GM19455 (cell line): Measurements from ENCODE around the gene IL1RAPL1.

Source experiments
- ATAC-seq: cut with Tn5 transposase; IDR thresholded peaks from one replicate; pipeline ENCODE4 v1.9.1; 2021; ENCODE audit not compliant: unreplicated experiment

IL1RAPL1 gene

GRCh38 chrX:29707088-29707487, 1119.8 kb downstream of the IL1RAPL1 start:
- ATAC-seq: no peak

- ATAC-seq: no peak
These were observed 1133.9 kb downstream of the IL1RAPL1 start for GRCh38 chrX:29721152-29721551.

GRCh38 chrX:29724316-29724715, 1137.1 kb downstream of the IL1RAPL1 start:
- no peak for ATAC-seq

GRCh38 chrX:29726811-29727210, 1139.6 kb downstream of the IL1RAPL1 start:
- no peak for ATAC-seq

- ATAC-seq: no peak
These were observed 1141.4 kb downstream of the IL1RAPL1 start for GRCh38 chrX:29728639-29729038.

- ATAC-seq: no peak
These were observed 1157.7 kb downstream of the IL1RAPL1 start for GRCh38 chrX:29744966-29745365.

GRCh38 chrX:29746326-29746725, 1159.1 kb downstream of the IL1RAPL1 start:
- no peak for ATAC-seq

- no peak for ATAC-seq
These were observed 1174.8 kb downstream of the IL1RAPL1 start for GRCh38 chrX:29762006-29762405.

GRCh38 chrX:29775890-29776289, 1188.6 kb downstream of the IL1RAPL1 start:
- no peak for ATAC-seq

GRCh38 chrX:29787656-29788055, 1200.4 kb downstream of the IL1RAPL1 start:
- ATAC-seq: no peak

GRCh38 chrX:29788991-29789699, 1201.9 kb downstream of the IL1RAPL1 start:
- no peak for ATAC-seq

- no peak for ATAC-seq
These were observed 1205.1 kb downstream of the IL1RAPL1 start for GRCh38 chrX:29792335-29792734.

- ATAC-seq: no peak
These were observed 1209.9 kb downstream of the IL1RAPL1 start for GRCh38 chrX:29797156-29797555.

- ATAC-seq: no peak
These were observed 1211.2 kb downstream of the IL1RAPL1 start for GRCh38 chrX:29798469-29798868.

GRCh38 chrX:29813174-29813573, 1225.9 kb downstream of the IL1RAPL1 start:
- ATAC-seq: no peak

- ATAC-seq: no peak
These were observed 1237.1 kb downstream of the IL1RAPL1 start for GRCh38 chrX:29824176-29824906.

- ATAC-seq: no peak
These were observed 1239.5 kb downstream of the IL1RAPL1 start for GRCh38 chrX:29826742-29827141.

- ATAC-seq: no peak
These were observed 1247.1 kb downstream of the IL1RAPL1 start for GRCh38 chrX:29834311-29834710.

- no peak for ATAC-seq
These were observed 1247.5 kb downstream of the IL1RAPL1 start for GRCh38 chrX:29834764-29835163.

GRCh38 chrX:29841750-29842149, 1254.5 kb downstream of the IL1RAPL1 start:
- ATAC-seq: no peak

- ATAC-seq: no peak
These were observed 1255.3 kb downstream of the IL1RAPL1 start for GRCh38 chrX:29842552-29842951.

- ATAC-seq: no peak
These were observed 1264.8 kb downstream of the IL1RAPL1 start for GRCh38 chrX:29851857-29852605.
